GM12878 (cell line): ENCODE data around the gene DDX54. TPM values are rescaled to one million over a fixed set of nuclear protein-coding genes. Genes with fewer than 3 reads are reported as not detected.
A peak's percentile ranks its signal among the peaks of the same experiment; 100 is the strongest.

ENCODE experiments used
- ATAC-seq: fragments of 200-7000 bp; cut with Tn5 transposase; 3 replicates; pipeline ENCODE4 v1.9.1; 2020; ENCODE audit warnings: mild to moderate bottlenecking, moderate library complexity
- BruUV-seq: library from RNA; stranded (reverse); fragments of 400-500 nt; replicated peaks from 2 replicates; lab custom pipeline; 2021; lab: Mats Ljungman, UMichigan
- CTCF ChIA-PET: fragments of 300-600 bp; sonication (Branson Sonifier 250); formaldehyde crosslinking; extraction: SDS; loops from one replicate; lab custom pipeline; 2021; ENCODE audit warnings: inconsistent platforms; lab: Yijun Ruan, JAX
- POLR2A ChIA-PET: fragments of 350-600 bp; formaldehyde crosslinking; extraction: SDS; loops from one replicate; lab custom pipeline; 2021; ENCODE audit warnings: inconsistent platforms; lab: Charles Lee
- RAD21 ChIA-PET: fragments of 300-600 bp; sonication (Branson Sonifier 250); formaldehyde crosslinking; loops from one replicate; lab custom pipeline; 2023; ENCODE audit warnings: antibody characterized with exemption; ENCODE audit not compliant: unreplicated experiment; lab: Charles Lee
- SMC1A ChIA-PET: fragments of 300-600 bp; sonication (Branson Sonifier 250); formaldehyde crosslinking; loops from one replicate; lab custom pipeline; 2023; ENCODE audit not compliant: unreplicated experiment, uncharacterized antibody; lab: Charles Lee
- DNase-seq: peaks from one replicate; pipeline ENCODE4 v3.0.0-alpha.2; 2011; ENCODE audit warnings: low read depth, low spot score
- FAIRE-seq: peaks from 3 replicates; lab custom pipeline; 2011; peaks lifted over from hg19 to GRCh38; lab: Jason Lieb, UNC
- H2AFZ ChIP-seq: 2 replicates; pipeline ENCODE4 v1.6.0; 2011; ENCODE audit warnings: low read depth, low read length, control low read depth; ENCODE audit not compliant: control insufficient read depth
- H3K27ac ChIP-seq: 2 replicates; pipeline ENCODE4 v1.5.1; 2011; ENCODE audit warnings: control low read depth; ENCODE audit not compliant: control insufficient read depth, insufficient read depth
- H3K27me3 ChIP-seq, 2 experiments: replicated peaks in 1 of 2; 2 replicates each; pipeline versions ENCODE4 v1.6.0 to v1.6.1; 2011; ENCODE audit warnings: low read length in 1 of 2; ENCODE audit not compliant: control insufficient read depth in 2 of 2, insufficient read depth in 2 of 2
- H3K36me3 ChIP-seq, 2 experiments: 2 replicates each; pipeline ENCODE4 v1.5.1; 2011; ENCODE audit warnings: low read length in 1 of 2; ENCODE audit not compliant: control insufficient read depth in 2 of 2, insufficient read depth in 2 of 2
- H3K4me1 ChIP-seq: 2 replicates; pipeline ENCODE4 v1.6.1; 2011; ENCODE audit warnings: mild to moderate bottlenecking, low read length, moderate library complexity, mixed read lengths; ENCODE audit not compliant: control insufficient read depth, insufficient read depth
- H3K4me2 ChIP-seq: 2 replicates; pipeline ENCODE4 v1.6.0; 2011; ENCODE audit warnings: control low read depth; ENCODE audit not compliant: control insufficient read depth, insufficient read depth
- H3K4me3 ChIP-seq: fragments of 200-600 bp; sonication (generic); 2 replicates; pipeline ENCODE4 v1.5.1; 2016
- H3K79me2 ChIP-seq: 2 replicates; pipeline ENCODE4 v1.6.0; 2011; ENCODE audit warnings: low read length; ENCODE audit not compliant: control insufficient read depth, insufficient read depth
- H3K9ac ChIP-seq: 2 replicates; pipeline ENCODE4 v1.8.0; 2011; ENCODE audit warnings: low read length, control low read depth, mixed read lengths; ENCODE audit not compliant: control insufficient read depth, insufficient read depth
- H3K9me3 ChIP-seq: replicated peaks from 3 replicates; pipeline ENCODE4 v1.5.1; 2011; ENCODE audit warnings: mild to moderate bottlenecking, low read length; ENCODE audit not compliant: control insufficient read depth, insufficient read depth
- H4K20me1 ChIP-seq: 2 replicates; pipeline ENCODE4 v1.6.0; 2011; ENCODE audit not compliant: control insufficient read depth, insufficient read depth
- BHLHE40 ChIP-seq, 2 experiments: fragments of 450-650 bp in 1 of 2; IDR thresholded peaks; 2 replicates each; pipeline ENCODE4 v1.6.1; 2011 to 2017; ENCODE audit warnings: low read depth in 2 of 2, borderline replicate concordance in 1 of 2, improper control_type of control experiment in 1 of 2, low read length in 1 of 2, mild to moderate bottlenecking in 1 of 2
- MXI1 ChIP-seq: fragments of 150-350 bp; IDR thresholded peaks from 2 replicates; pipeline ENCODE4 v1.6.1; 2011; ENCODE audit warnings: low read depth, mild to moderate bottlenecking, inconsistent platforms, low read length, improper control_type of control experiment
- RAD21 ChIP-seq: IDR thresholded peaks from 2 replicates; pipeline ENCODE4 v1.6.1; 2011; ENCODE audit warnings: mild to moderate bottlenecking, low read depth, low read length, moderate library complexity; ENCODE audit not compliant: insufficient read depth
- RAD51 ChIP-seq: fragments of 450-650 bp; IDR thresholded peaks from 2 replicates; pipeline ENCODE4 v1.6.1; 2016; ENCODE audit warnings: moderate library complexity, mild to moderate bottlenecking, inconsistent platforms
- RCOR1 ChIP-seq: conservative IDR thresholded peaks from 2 replicates; pipeline ENCODE4 v1.6.1; 2012; ENCODE audit warnings: low read depth, low read length, improper control_type of control experiment
- ZNF217 ChIP-seq: fragments of 450-650 bp; IDR thresholded peaks from 2 replicates; pipeline ENCODE4 v1.6.1; 2017; ENCODE audit warnings: antibody characterized with exemption, mild to moderate bottlenecking
- WGBS: methylation state at CpG from one replicate; pipeline ENCODE4 v1.1.6; 2016; ENCODE audit warnings: low lambda C conversion rate; ENCODE audit not compliant: insufficient replicate concordance, insufficient coverage; ENCODE audit errors: missing lambda C conversion rate; 5-methylcytosine and 5-hydroxymethylcytosine counted together
- in situ Hi-C: fragments of 300-500 bp; cut with MboI; formaldehyde crosslinking; loops from 9 replicates; pipeline ENCODE4 v1.14.3; 2018; ENCODE audit warnings: mixed read lengths
- intact Hi-C: fragments of 100-400 bp; cut with micrococcal nuclease; formaldehyde crosslinking; loops from one replicate; pipeline ENCODE4 v1.14.2; 2022; ENCODE audit not compliant: unreplicated experiment
- polyA plus RNA-seq, 11 experiments: library from polyadenylated mRNA; depleted of rRNA in 4 of 11; unstranded in 6 of 11; stranded (reverse) in 5 of 11; fragments of >200 nt; fragmentation: Nextera tagmentation in 4 of 11; fragmentation: Illumina TruSeq in 1 of 11; extraction: Ambion mirVana in 4 of 11; extraction: Trizol in 1 of 11; gene quantifications; 1 replicate in 1 of 11; 2 replicates in 10 of 11; pipeline versions ENCODE4 v1.2.1 to v1.2.3, GENCODE V29; 2011 to 2016; ENCODE audit warnings: inconsistent platforms in 2 of 11, missing spikeins in 2 of 11, low read depth in 1 of 11
- total RNA-seq, 4 experiments: library from RNA; depleted of rRNA in 3 of 4; stranded (reverse); fragments of >200 nt in 3 of 4; fragmentation: Illumina TruSeq in 1 of 4; extraction: Trizol in 1 of 4; gene quantifications; 2 replicates each; pipeline versions ENCODE4 v1.2.1 to v1.2.3, GENCODE V29; 2013 to 2021
- TF ChIP-seq, protein P1 (sequence below): IDR thresholded peaks from 2 replicates; pipeline ENCODE4 v1.6.1; 2012; ENCODE audit warnings: low read depth, low read length, improper control_type of control experiment

Gene DDX54
- total and polyA plus RNA-seq, 10 of the 15 experiments (the other 5 are each of a cell fraction or from before 2014, with no cell fraction given), result 1.9 to 115 (median 56.3) TPM

DNA sequence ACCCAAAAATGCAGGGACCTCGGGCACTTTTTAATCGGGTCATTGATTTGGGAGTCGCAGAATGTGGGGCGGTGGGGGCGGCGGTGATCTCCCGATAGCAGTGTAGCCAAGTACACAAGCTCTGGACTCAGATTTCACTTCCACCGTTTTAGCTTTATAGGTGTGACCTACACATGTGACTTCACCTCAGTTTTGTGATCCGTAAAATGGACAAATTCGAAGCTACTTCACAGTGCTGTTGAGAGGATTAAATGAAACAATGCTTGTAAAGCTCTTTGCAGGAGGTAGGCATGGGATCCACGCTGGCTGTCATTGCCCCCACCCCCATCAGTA lies 721 bp upstream of the DDX54 start:
- H3K4me3 ChIP-seq, result peak overlapping the region; percentile 86
- no peak for FAIRE-seq
- SMC1A ChIA-PET, result interaction anchor here (0.8 to 4.4 kb wide), 10 partner anchors 9 to 236 kb away, joined by 3 to 24 read pairs (median 6); partner anchors contain the start of genes SDSL and SLC8B1
- H4K20me1 ChIP-seq, result no peaks in the 10 kb centered on the region
- no peaks in the 10 kb centered on the region for H3K9me3 ChIP-seq
- TF ChIP-seq RAD51 (peak; percentile 67), BHLHE40 (IDR thresholded peaks at IDR 0.05; ENCODE audit: borderline replicate concordance in 1 of 2, low read depth in 2 of 2, low read length in 1 of 2) (peak in 1 of 2 experiments; percentile 7; a peak in 1 of 4 replicates), RAD21 (no peak), RCOR1 (0 out of 2 replicates have a peak, but pooled peaks have one; percentile 41), ZNF217 (peak; percentile 78; the same call in 1 of the 2 replicates), MXI1 (peak; percentile 32; the same call in 1 of the 2 replicates)
- TF ChIP-seq, protein P1, sequence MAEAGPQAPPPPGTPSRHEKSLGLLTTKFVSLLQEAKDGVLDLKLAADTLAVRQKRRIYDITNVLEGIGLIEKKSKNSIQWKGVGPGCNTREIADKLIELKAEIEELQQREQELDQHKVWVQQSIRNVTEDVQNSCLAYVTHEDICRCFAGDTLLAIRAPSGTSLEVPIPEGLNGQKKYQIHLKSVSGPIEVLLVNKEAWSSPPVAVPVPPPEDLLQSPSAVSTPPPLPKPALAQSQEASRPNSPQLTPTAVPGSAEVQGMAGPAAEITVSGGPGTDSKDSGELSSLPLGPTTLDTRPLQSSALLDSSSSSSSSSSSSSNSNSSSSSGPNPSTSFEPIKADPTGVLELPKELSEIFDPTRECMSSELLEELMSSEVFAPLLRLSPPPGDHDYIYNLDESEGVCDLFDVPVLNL, result no peak
- intact Hi-C loops, result loop anchor here (2.0 to 5.0 kb wide), 3 partner anchors 23 to 236 kb away; partner anchors contain the start of genes SDSL and TPCN1
- peaks cover 3 to 15% of the 10 kb centered on the region in 2 experiments; a peak in 3 of 4 replicates for H3K36me3 ChIP-seq
- peaks cover 9% of the 10 kb centered on the region for H3K4me1 ChIP-seq
- H2AFZ ChIP-seq, result peak overlapping the region; percentile 97
- DNase-seq, result no peak
- in situ Hi-C loops, result no loop called here
- peak; percentile 7 for ATAC-seq
- no peaks in the 10 kb centered on the region for H3K27me3 ChIP-seq
- POLR2A ChIA-PET, result interaction anchor here (0.6 to 2.9 kb wide), 7 partner anchors 14 to 121 kb away, joined by 3 to 21 read pairs (median 3); partner anchors contain the start of gene TPCN1
- peak overlapping the region; percentile 93 for H3K4me2 ChIP-seq
- CTCF ChIA-PET, result interaction anchor here (0.7 to 3.9 kb wide), 7 partner anchors 10 to 193 kb away, joined by 3 to 24 read pairs (median 7); no protein-coding TSS in a partner anchor
- no TSS peak for BruUV-seq
- RAD21 ChIA-PET, result interaction anchor here (0.6 to 2.4 kb wide), 6 partner anchors 8 to 1088 kb away, joined by 3 to 10 read pairs (median 4); no protein-coding TSS in a partner anchor
- H3K9ac ChIP-seq, result peak overlapping the region; percentile 97
- H3K79me2 ChIP-seq, result peaks cover 49% of the 10 kb centered on the region
- 10% methylated on average over 11 of the region's 11 CpGs for WGBS
- H3K27ac ChIP-seq, result peak overlapping the region; percentile 94
